Liver (tissue), 9 donors: ENCODE data around the gene KLK13. TPM values are rescaled to one million over a fixed set of nuclear protein-coding genes. Genes with fewer than 3 reads are reported as not detected.

Experiments used
- DNase-seq: peaks from one replicate; pipeline ENCODE4 v3.0.0-alpha.2; 2017; ENCODE audit warnings: low spot score
- H3K27ac ChIP-seq, 2 donors: one replicate each; pipeline ENCODE4 v1.7.0; 2013; ENCODE audit warnings: inconsistent platforms in 2 of 2, low read length in 2 of 2, control low read depth in 1 of 2, low read depth in 1 of 2, mild to moderate bottlenecking in 1 of 2
- H3K27me3 ChIP-seq, 4 donors: one replicate each; pipeline versions ENCODE4 v1.6.1 to v1.7.0; 2013; ENCODE audit warnings: low read length in 3 of 4, inconsistent platforms in 1 of 4, mild to moderate bottlenecking in 1 of 4, moderate library complexity in 1 of 4; ENCODE audit not compliant: control insufficient read depth in 4 of 4, insufficient read depth in 4 of 4
- H3K36me3 ChIP-seq, 4 donors: one replicate each; pipeline versions ENCODE4 v1.6.1 to v1.7.0; 2013; ENCODE audit warnings: low read length in 3 of 4, mild to moderate bottlenecking in 3 of 4, low read depth in 1 of 4, moderate library complexity in 1 of 4; ENCODE audit not compliant: control insufficient read depth in 4 of 4, insufficient read depth in 3 of 4
- H3K4me1 ChIP-seq, 4 donors: one replicate each; pipeline versions ENCODE4 v1.6.1 to v1.7.0; 2013; ENCODE audit warnings: low read length in 3 of 4, mild to moderate bottlenecking in 3 of 4, moderate library complexity in 1 of 4; ENCODE audit not compliant: control insufficient read depth in 4 of 4, insufficient read depth in 4 of 4
- H3K4me3 ChIP-seq, 3 donors: one replicate each; pipeline versions ENCODE4 v1.6.1 to v1.7.0; 2013; ENCODE audit warnings: low read length in 3 of 3, control low read depth in 1 of 3, low read depth in 1 of 3, mild to moderate bottlenecking in 1 of 3
- H3K9ac ChIP-seq, 2 donors: one replicate each; pipeline ENCODE4 v1.7.0; 2013; ENCODE audit warnings: low read length in 2 of 2, mild to moderate bottlenecking in 2 of 2, moderate library complexity in 2 of 2, control low read depth in 1 of 2, low read depth in 1 of 2
- H3K9me3 ChIP-seq, 4 donors: one replicate each; pipeline versions ENCODE4 v1.6.1 to v1.7.0; 2013; ENCODE audit warnings: low read length in 3 of 4; ENCODE audit not compliant: control insufficient read depth in 4 of 4
- CTCF ChIP-seq: fragments of 150-350 bp; IDR thresholded peaks from 2 replicates; pipeline ENCODE4 v1.5.1; 2017; ENCODE audit warnings: improper control_type of control experiment, low read depth, low read length; ENCODE audit not compliant: missing input control
- EGR1 ChIP-seq, 2 donors: IDR thresholded peaks; 2 replicates each; pipeline ENCODE4 v1.6.1; 2016 to 2018; ENCODE audit warnings: antibody characterized with exemption in 2 of 2, low read depth in 2 of 2
- FOXA1 ChIP-seq: IDR thresholded peaks from 2 replicates; pipeline ENCODE4 v1.6.1; 2016; ENCODE audit warnings: antibody characterized with exemption
- FOXA2 ChIP-seq: IDR thresholded peaks from 2 replicates; pipeline ENCODE4 v1.6.1; 2016; ENCODE audit warnings: antibody characterized with exemption
- GABPA ChIP-seq, 2 donors: IDR thresholded peaks in 1 of 2; conservative IDR thresholded peaks in 1 of 2; 2 replicates each; pipeline ENCODE4 v1.6.1; 2016; ENCODE audit warnings: antibody characterized with exemption in 2 of 2, mild to moderate bottlenecking in 1 of 2, moderate library complexity in 1 of 2
- HNF4A ChIP-seq, 2 donors: conservative IDR thresholded peaks; 2 replicates each; pipeline ENCODE4 v1.6.1; 2016; ENCODE audit warnings: antibody characterized with exemption in 2 of 2, mild to moderate bottlenecking in 2 of 2
- HNF4G ChIP-seq: IDR thresholded peaks from 2 replicates; pipeline ENCODE4 v1.6.1; 2016; ENCODE audit warnings: antibody characterized with exemption
- JUND ChIP-seq, 2 donors: IDR thresholded peaks; 2 replicates each; pipeline ENCODE4 v1.6.1; 2016; ENCODE audit warnings: antibody characterized with exemption in 2 of 2
- MAX ChIP-seq: IDR thresholded peaks from 2 replicates; pipeline ENCODE4 v1.6.1; 2016; ENCODE audit warnings: antibody characterized with exemption
- NR2F2 ChIP-seq: IDR thresholded peaks from 2 replicates; pipeline ENCODE4 v1.6.1; 2016; ENCODE audit warnings: antibody characterized with exemption
- RAD21 ChIP-seq, 2 donors: IDR thresholded peaks; 2 replicates each; pipeline ENCODE4 v1.6.1; 2016; ENCODE audit warnings: antibody characterized with exemption in 2 of 2, mild to moderate bottlenecking in 2 of 2
- REST ChIP-seq: IDR thresholded peaks from 2 replicates; pipeline ENCODE4 v1.6.1; 2016; ENCODE audit warnings: antibody characterized with exemption, mild to moderate bottlenecking
- RXRA ChIP-seq, 2 donors: IDR thresholded peaks; 2 replicates each; pipeline ENCODE4 v1.6.1; 2017 to 2018; ENCODE audit warnings: antibody characterized with exemption in 2 of 2, mild to moderate bottlenecking in 1 of 2
- SP1 ChIP-seq: IDR thresholded peaks from 2 replicates; pipeline ENCODE4 v1.6.1; 2018; ENCODE audit warnings: antibody characterized with exemption, mild to moderate bottlenecking
- TAF1 ChIP-seq: conservative IDR thresholded peaks from 2 replicates; pipeline ENCODE4 v1.6.1; 2016; ENCODE audit warnings: antibody characterized with exemption, mild to moderate bottlenecking
- YY1 ChIP-seq: IDR thresholded peaks from 2 replicates; pipeline ENCODE4 v1.6.1; 2016; ENCODE audit warnings: antibody characterized with exemption, mild to moderate bottlenecking
- WGBS: extraction: QIAGEN DNeasy Blood & Tissue Kit; methylation state at CpG from one replicate; pipeline ENCODE4 v1.1.7; 2013; 5-methylcytosine and 5-hydroxymethylcytosine counted together
- polyA plus RNA-seq, 2 donors: library from polyadenylated mRNA; stranded (reverse) in 1 of 2; unstranded in 1 of 2; fragments of 200-250 nt in 1 of 2; fragments of >200 nt in 1 of 2; fragmentation: Nextera tagmentation in 1 of 2; extraction: Ambion mirVana in 1 of 2; gene quantifications; one replicate each; pipeline versions ENCODE4 v1.2.1 to v1.2.3, GENCODE V29; 2013 to 2015
- total RNA-seq, 2 donors: library from RNA; depleted of rRNA; stranded (reverse); fragments of >200 nt; gene quantifications; one replicate each; pipeline ENCODE4 v1.2.3, GENCODE V29; 2014
- TF ChIP-seq, protein P1 (sequence below): IDR thresholded peaks from 2 replicates; pipeline ENCODE4 v1.6.1; 2016; ENCODE audit warnings: antibody characterized with exemption
- TF ChIP-seq, protein P2 (sequence below): IDR thresholded peaks from 2 replicates; pipeline ENCODE4 v1.6.1; 2016; ENCODE audit warnings: antibody characterized with exemption
- donor health status: healthy.
- donor health status: healthy.
- donor health status: healthy.
- donor health status: healthy.
- donor health status: healthy.

KLK13 gene
- total and polyA plus RNA-seq, 4 donors, result not detected

DNA sequence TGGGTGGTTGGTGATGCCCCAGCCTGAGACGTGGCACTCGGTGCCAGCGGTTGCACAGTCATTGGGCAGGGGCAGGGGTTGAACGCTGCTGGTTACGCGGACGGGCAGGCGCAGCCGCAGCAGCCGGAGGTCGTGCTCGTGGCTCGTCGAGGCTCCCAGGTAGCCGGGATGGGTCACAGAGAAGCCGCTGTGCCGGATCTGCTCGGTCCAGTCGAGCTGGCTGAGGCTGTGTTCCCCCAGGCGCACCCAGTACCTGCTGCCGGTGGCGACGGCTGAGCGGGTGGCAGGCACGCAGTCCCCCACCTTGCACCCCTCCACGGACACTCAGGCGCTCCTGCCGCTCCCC, 33.0 kb downstream of the KLK13 start:
- H3K27ac ChIP-seq, result no peak overlapping the region
- H3K9me3 ChIP-seq, result peaks cover 0 to 3% (median 0%) of the 10 kb centered on the region in 4 donors
- WGBS, result 92% methylated on average over 28 of the region's 28 CpGs
- no peaks in the 10 kb centered on the region for H3K36me3 ChIP-seq
- H3K9ac ChIP-seq, result no peak overlapping the region
- TF ChIP-seq CTCF, result no peak
- TF ChIP-seq MAX, result no peak
- no peak for TF ChIP-seq HNF4A (conservative IDR thresholded peaks at IDR 0.05)
- TF ChIP-seq, protein P1, sequence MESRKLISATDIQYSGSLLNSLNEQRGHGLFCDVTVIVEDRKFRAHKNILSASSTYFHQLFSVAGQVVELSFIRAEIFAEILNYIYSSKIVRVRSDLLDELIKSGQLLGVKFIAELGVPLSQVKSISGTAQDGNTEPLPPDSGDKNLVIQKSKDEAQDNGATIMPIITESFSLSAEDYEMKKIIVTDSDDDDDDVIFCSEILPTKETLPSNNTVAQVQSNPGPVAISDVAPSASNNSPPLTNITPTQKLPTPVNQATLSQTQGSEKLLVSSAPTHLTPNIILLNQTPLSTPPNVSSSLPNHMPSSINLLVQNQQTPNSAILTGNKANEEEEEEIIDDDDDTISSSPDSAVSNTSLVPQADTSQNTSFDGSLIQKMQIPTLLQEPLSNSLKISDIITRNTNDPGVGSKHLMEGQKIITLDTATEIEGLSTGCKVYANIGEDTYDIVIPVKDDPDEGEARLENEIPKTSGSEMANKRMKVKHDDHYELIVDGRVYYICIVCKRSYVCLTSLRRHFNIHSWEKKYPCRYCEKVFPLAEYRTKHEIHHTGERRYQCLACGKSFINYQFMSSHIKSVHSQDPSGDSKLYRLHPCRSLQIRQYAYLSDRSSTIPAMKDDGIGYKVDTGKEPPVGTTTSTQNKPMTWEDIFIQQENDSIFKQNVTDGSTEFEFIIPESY, result no peak
- no peak for TF ChIP-seq GABPA (IDR thresholded peaks at IDR 0.05 in 1 of 2, conservative IDR thresholded peaks at IDR 0.05 in 1 of 2)
- no peak for TF ChIP-seq JUND (IDR thresholded peaks at IDR 0.05)
- no peak for TF ChIP-seq HNF4G
- no peak for TF ChIP-seq YY1
- no peak for TF ChIP-seq TAF1
- TF ChIP-seq FOXA1, result no peak
- no peak for TF ChIP-seq FOXA2
- TF ChIP-seq NR2F2, result no peak
- TF ChIP-seq, protein P2, sequence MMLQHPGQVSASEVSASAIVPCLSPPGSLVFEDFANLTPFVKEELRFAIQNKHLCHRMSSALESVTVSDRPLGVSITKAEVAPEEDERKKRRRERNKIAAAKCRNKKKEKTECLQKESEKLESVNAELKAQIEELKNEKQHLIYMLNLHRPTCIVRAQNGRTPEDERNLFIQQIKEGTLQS, result no peak
- no peak for TF ChIP-seq RXRA (IDR thresholded peaks at IDR 0.05)
- no peak for TF ChIP-seq EGR1 (IDR thresholded peaks at IDR 0.05; ENCODE audit: low read depth in 2 of 2)
- no peak for TF ChIP-seq REST
- no peak for TF ChIP-seq RAD21 (IDR thresholded peaks at IDR 0.05)
- TF ChIP-seq SP1, result no peak
- no peak for DNase-seq
- H3K4me3 ChIP-seq, result no peak overlapping the region
- no peaks in the 10 kb centered on the region for H3K4me1 ChIP-seq
- H3K27me3 ChIP-seq, result peaks cover 0 to 4% (median 0%) of the 10 kb centered on the region in 4 donors
